DOHH2 (cell line): ENCODE data around the gene EML4.

Source experiments
- H3F3A ChIP-seq: fragments of 200-600 bp; sonication (generic), shearing (Covaris generic); 2 replicates; pipeline ENCODE4 v1.6.0; 2016; ENCODE audit warnings: antibody characterized with exemption, mild to moderate bottlenecking; ENCODE audit not compliant: control insufficient read depth, insufficient read depth
- H3K27ac ChIP-seq: fragments of 200-600 bp; sonication (generic); 2 replicates; pipeline ENCODE4 v1.5.1; 2014; ENCODE audit warnings: low read depth, mild to moderate bottlenecking, low read length, moderate library complexity
- H3K27me3 ChIP-seq: fragments of 200-600 bp; sonication (generic); 2 replicates; pipeline ENCODE4 v1.6.1; 2014; ENCODE audit warnings: mild to moderate bottlenecking, low read length, mixed read lengths; ENCODE audit not compliant: control insufficient read depth
- H3K36me3 ChIP-seq: fragments of 200-600 bp; sonication (generic); 2 replicates; pipeline ENCODE4 v1.6.1; 2014; ENCODE audit warnings: mild to moderate bottlenecking, low read length, moderate library complexity, mixed read lengths; ENCODE audit not compliant: control insufficient read depth
- H3K4me1 ChIP-seq: fragments of 200-600 bp; sonication (generic); 2 replicates; pipeline ENCODE4 v1.6.1; 2014; ENCODE audit warnings: mild to moderate bottlenecking, low read length, mixed read lengths; ENCODE audit not compliant: control insufficient read depth
- H3K4me2 ChIP-seq: fragments of 200-600 bp; sonication (generic); 2 replicates; pipeline ENCODE4 v1.6.0; 2014; ENCODE audit warnings: mild to moderate bottlenecking, low read length, moderate library complexity
- H3K4me3 ChIP-seq: fragments of 200-600 bp; sonication (generic); 2 replicates; pipeline ENCODE4 v1.5.1; 2014; ENCODE audit warnings: mild to moderate bottlenecking, low read length, mixed read lengths
- H3K79me2 ChIP-seq: fragments of 200-600 bp; sonication (generic); 2 replicates; pipeline ENCODE4 v1.6.1; 2014; ENCODE audit warnings: mild to moderate bottlenecking, low read length, mixed read lengths; ENCODE audit not compliant: control insufficient read depth
- H3K9me2 ChIP-seq: fragments of 200-600 bp; sonication (generic); replicated peaks from 2 replicates; pipeline ENCODE4 v1.6.1; 2014; ENCODE audit warnings: mild to moderate bottlenecking, low read length, mixed read lengths; ENCODE audit not compliant: control insufficient read depth
- H3K9me3 ChIP-seq: fragments of 200-600 bp; sonication (generic); 2 replicates; pipeline ENCODE4 v1.6.1; 2014; ENCODE audit warnings: antibody characterized with exemption, low read length, mixed read lengths; ENCODE audit not compliant: control insufficient read depth, insufficient read depth
- H4K20me1 ChIP-seq: fragments of 200-600 bp; sonication (generic); 2 replicates; pipeline ENCODE4 v1.6.0; 2014; ENCODE audit warnings: low read depth, mild to moderate bottlenecking, antibody characterized with exemption, low read length, moderate library complexity; ENCODE audit not compliant: control insufficient read depth, insufficient read depth
- EZH2phosphoT487 ChIP-seq: fragments of 200-600 bp; sonication (generic); IDR thresholded peaks from 2 replicates; pipeline ENCODE4 v1.6.1; 2017; ENCODE audit warnings: borderline replicate concordance, mild to moderate bottlenecking, antibody characterized with exemption, low read length, moderate library complexity, mixed read lengths
- TF ChIP-seq, protein P1 (sequence below): fragments of 200-600 bp; sonication (generic); IDR thresholded peaks from one replicate; pipeline ENCODE4 v1.5.1; 2014; ENCODE audit warnings: antibody characterized with exemption, mild to moderate bottlenecking, low read depth, low read length; ENCODE audit not compliant: poor library complexity, severe bottlenecking

Gene EML4

DNA sequence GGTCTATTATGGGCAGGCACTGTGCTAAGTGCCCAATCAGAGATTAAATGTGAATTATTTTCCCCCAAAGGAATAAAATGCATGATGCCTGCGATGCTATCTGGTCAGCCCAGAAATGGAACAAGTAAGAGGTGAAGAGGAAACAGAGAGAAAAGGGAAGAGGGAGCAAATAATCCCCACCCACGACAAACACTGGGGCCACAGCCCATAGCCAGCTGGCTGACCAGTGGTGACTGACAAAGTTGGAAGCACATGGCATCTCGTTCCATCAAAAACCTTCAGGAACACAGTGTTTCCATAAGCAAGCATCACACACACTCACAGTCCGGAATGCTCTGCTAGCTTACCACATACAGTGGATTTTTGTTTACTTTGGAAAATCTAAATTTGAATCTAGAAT, 213.0 kb downstream of the EML4 start:
- no peaks in the 10 kb centered on the region for H3K9me3 ChIP-seq
- H3K4me1 ChIP-seq, result no peaks in the 10 kb centered on the region
- H3K4me2 ChIP-seq, result no peak overlapping the region
- no peaks in the 10 kb centered on the region for H3K9me2 ChIP-seq
- no peak overlapping the region for H3K27ac ChIP-seq
- no peaks in the 10 kb centered on the region for H3K36me3 ChIP-seq
- peaks cover 21% of the 10 kb centered on the region for H3K27me3 ChIP-seq
- no peak overlapping the region for H3K4me3 ChIP-seq
- TF ChIP-seq, protein P1, sequence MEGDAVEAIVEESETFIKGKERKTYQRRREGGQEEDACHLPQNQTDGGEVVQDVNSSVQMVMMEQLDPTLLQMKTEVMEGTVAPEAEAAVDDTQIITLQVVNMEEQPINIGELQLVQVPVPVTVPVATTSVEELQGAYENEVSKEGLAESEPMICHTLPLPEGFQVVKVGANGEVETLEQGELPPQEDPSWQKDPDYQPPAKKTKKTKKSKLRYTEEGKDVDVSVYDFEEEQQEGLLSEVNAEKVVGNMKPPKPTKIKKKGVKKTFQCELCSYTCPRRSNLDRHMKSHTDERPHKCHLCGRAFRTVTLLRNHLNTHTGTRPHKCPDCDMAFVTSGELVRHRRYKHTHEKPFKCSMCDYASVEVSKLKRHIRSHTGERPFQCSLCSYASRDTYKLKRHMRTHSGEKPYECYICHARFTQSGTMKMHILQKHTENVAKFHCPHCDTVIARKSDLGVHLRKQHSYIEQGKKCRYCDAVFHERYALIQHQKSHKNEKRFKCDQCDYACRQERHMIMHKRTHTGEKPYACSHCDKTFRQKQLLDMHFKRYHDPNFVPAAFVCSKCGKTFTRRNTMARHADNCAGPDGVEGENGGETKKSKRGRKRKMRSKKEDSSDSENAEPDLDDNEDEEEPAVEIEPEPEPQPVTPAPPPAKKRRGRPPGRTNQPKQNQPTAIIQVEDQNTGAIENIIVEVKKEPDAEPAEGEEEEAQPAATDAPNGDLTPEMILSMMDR, result no peak
- no peak for TF ChIP-seq EZH2phosphoT487
- H4K20me1 ChIP-seq, result no peaks in the 10 kb centered on the region
- H3K79me2 ChIP-seq, result no peaks in the 10 kb centered on the region
- H3F3A ChIP-seq, result no peaks in the 10 kb centered on the region
